SH-SY5Y (cell line): Measurements from ENCODE around the gene TMEM9B.

ENCODE experiments used
- GATA2 ChIP-seq: IDR thresholded peaks from 2 replicates; pipeline ENCODE4 v1.6.1; 2011; ENCODE audit warnings: mild to moderate bottlenecking, low read depth, low read length
- GATA3 ChIP-seq: IDR thresholded peaks from 2 replicates; pipeline ENCODE4 v1.6.1; 2011; ENCODE audit warnings: low read depth, mild to moderate bottlenecking, low read length, moderate library complexity

DNA sequence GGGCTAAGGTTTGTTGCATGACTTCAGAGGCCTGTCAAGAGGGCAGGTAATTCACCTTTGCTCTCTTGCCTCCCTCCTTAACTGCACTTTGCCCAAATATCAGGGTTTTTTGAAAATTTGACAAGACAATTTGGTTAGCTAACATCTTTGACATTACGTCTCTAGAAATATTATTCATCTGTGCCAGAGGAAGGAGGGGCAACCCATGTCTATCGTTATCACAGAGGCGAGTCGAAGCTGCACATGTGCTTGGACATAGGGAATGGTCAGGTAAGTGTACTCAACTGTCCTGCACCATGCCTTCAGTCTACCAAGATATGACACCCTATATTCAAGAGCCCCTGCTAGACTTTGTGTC, 49.6 kb downstream of the TMEM9B start:
- TF ChIP-seq GATA2 (no peak), GATA3 (no peak)
